ENCODE results near the gene IGSF5. TPM values are rescaled to one million over a fixed set of nuclear protein-coding genes. Genes with fewer than 3 reads are reported as not detected.

Gene IGSF5
- total RNA-seq, 1 experiment from 2014 or later = not detected

Other genes with a start within 250 kb of the IGSF5 start
- gene B3GALT5, start 132.2 kb upstream of the IGSF5 start, total RNA-seq (2014; rRNA removed; shearing (Covaris generic); ENCODE audit: low replicate concordance) = not detected in 2 replicates
- not detected in 2 replicates for gene PCP4, start 122.3 kb downstream of the IGSF5 start, total RNA-seq (2014; rRNA removed; shearing (Covaris generic); ENCODE audit: low replicate concordance)

All from Karpas-422 (cell line).